HG02981 (cell line): ENCODE results near the gene PGPEP1.

ENCODE experiments used
- ATAC-seq: cut with Tn5 transposase; IDR thresholded peaks from one replicate; pipeline ENCODE4 v1.9.1; 2021; ENCODE audit warnings: mild to moderate bottlenecking, moderate library complexity; ENCODE audit not compliant: unreplicated experiment

Gene PGPEP1, protein sequence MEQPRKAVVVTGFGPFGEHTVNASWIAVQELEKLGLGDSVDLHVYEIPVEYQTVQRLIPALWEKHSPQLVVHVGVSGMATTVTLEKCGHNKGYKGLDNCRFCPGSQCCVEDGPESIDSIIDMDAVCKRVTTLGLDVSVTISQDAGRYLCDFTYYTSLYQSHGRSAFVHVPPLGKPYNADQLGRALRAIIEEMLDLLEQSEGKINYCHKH

DNA sequence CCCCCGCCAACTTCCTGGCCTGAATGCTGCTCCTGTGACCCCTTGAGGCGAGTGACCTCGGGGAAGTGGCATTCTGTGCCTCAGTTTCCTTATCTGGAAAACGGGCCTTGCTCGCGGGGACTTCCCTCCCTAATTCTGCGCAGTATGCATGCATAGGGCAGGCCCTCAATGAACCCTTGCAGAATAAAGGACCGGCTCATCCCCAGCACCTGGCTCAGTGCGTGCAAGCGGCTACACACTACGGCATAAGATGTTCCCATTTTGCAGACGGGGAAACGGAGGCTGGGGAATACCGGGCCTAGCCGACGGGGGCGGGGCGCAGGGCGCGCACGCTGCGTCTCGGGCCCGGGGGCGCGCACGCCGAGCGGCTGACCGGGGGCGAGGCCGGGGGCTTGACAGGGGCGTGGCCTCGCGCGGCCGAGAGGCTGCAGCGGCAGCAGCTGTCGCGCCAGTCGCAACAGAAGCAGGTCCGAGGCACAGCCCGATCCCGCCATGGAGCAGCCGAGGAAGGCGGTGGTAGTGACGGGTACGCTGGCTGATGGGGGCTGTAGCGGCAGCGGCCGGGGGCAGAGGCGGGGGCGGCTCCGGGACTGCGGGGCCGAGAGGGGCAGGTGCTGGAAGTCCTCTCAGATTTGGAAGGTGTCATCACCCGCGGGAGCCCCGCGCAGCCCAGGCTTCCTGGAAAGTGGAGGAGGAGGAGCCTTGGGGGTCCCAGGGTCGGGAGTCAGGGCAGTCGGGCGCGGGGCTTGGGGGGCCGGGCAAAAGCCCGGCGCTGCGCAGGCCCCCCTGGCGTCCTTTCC lies at the start of gene PGPEP1:
Gene PGPEP1 (plus strand): TSS at position 409 of the 800 bp plus-strand sequence. CDS start 84 bp downstream, at position 493.
- ATAC-seq = no peak

DNA sequence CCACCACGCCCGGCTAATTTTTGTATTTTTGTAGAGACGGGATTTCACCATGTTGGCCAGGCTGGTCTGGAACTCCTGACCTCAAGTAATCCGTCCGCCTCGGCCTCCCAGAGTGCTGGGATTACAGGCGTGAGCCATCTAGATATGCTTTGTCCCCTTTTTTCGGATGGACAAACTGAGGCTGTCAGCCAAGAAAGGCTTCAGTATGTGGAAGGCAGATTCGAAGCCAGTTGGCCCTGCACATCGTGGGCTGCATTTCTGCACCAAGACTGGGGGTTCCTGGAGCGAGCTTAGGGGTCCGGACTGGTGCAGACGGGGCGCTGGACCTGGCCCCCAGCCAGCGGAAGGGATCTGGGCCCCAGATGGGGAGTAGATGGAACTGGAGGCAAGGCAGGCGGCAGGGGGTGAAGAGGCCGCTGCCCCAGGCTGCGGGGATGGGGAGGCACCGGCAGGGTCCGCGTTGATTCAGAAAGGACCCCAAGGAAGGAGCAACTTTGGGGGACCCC lies 49.3 kb upstream of the PGPEP1 start:
- ATAC-seq = no peak

DNA sequence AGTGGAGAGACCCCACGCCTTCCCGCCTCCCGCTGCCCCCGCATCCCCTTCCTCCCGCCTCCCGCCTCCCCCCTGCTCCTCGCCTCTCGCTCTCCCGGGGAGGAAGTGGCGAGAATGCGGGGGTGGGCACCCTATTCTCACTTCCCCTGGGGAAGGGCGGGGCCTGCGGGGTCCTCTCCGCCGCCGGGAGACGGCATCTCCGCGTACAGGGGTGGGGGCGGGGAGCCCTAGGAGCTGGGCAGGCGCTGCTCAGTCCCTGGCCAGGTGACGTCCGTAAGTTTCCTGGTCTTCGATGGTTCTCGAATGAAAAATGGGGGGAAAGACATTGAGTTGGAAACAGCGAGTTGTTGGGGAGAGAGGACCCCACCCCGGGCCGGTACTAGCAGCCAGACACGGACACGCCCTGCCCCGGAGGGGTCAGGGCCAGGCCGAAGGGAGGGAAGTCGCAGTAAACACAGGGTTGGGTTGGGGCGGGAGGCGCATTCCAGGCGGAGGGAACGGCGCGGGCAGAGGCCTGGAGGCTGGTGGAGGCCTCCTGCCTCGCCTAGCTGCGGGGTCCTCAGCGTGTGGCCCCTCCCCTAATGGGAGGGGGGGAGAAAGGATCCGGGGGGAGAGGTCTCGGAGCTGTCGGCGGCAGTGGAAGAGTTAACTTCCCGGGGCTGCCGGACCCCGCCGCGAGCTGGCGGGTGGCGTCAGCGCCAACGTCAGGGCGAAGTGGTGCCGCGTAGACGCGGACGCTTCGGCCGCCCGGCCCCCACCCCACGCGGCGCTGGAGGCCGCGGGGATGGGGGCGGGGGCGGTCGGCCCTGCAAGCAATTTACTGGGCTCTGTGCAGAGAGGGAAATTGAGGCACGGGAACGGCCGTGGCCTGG lies 48.6 kb upstream of the PGPEP1 start:
- ATAC-seq = no peak

DNA sequence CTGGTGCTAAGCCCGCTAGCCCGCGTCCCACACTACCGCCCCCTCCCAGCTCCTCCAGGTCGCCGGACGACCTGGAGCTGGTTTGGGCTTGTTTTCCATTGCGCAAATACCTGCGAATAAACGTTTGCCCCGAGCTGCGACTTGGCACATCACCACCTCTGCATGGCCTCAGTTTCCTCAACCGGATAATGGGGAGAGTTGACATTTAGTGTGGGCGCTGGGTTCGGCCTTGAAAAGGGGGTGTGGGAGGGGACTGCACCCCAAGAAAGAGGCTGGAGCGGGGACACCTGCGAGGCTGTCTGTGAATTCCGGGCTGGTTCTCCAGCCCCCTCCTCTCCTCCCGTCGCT lies 48.0 kb upstream of the PGPEP1 start:
- no peak for ATAC-seq

DNA sequence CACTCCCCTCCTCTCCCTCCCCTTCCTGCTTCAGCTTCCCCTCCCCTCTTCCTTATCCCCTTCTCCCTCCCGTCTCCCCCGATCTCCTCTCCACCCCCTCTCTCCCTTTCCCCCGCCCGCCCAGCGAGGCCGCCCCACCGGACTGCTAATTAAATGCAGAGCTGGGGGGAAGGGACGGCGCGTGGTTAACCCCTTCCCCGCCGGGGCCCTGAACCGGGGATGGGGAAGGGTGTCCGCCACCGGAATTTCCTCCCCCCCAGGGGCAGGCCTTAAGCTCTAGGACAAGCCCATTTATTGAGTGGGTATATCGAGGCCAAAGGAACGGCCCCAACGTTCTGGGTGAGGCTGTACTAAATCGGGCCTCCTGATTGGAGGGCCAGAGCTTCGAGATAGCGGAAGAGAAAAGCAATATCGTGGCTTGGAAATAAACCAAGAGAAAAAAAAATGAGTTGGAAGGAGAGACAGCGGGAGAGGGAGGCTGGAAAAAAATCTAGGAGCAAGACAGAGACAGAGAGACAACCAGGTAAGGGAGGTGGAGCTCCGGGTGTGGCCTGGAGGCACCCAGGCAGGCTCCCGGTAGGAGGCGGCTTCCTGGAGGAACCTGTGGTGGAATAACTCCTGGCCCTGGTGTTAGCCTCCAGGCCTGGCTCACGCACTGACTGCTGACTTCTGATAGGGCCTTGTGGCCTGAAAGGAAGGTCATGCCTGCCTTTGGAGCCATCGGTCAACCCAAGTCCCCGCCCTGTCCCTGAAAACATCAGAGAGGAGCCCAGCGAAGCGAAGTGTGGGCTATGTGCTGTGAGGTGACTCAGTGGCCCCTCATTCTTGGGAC lies 47.4 kb upstream of the PGPEP1 start:
- ATAC-seq = no peak

DNA sequence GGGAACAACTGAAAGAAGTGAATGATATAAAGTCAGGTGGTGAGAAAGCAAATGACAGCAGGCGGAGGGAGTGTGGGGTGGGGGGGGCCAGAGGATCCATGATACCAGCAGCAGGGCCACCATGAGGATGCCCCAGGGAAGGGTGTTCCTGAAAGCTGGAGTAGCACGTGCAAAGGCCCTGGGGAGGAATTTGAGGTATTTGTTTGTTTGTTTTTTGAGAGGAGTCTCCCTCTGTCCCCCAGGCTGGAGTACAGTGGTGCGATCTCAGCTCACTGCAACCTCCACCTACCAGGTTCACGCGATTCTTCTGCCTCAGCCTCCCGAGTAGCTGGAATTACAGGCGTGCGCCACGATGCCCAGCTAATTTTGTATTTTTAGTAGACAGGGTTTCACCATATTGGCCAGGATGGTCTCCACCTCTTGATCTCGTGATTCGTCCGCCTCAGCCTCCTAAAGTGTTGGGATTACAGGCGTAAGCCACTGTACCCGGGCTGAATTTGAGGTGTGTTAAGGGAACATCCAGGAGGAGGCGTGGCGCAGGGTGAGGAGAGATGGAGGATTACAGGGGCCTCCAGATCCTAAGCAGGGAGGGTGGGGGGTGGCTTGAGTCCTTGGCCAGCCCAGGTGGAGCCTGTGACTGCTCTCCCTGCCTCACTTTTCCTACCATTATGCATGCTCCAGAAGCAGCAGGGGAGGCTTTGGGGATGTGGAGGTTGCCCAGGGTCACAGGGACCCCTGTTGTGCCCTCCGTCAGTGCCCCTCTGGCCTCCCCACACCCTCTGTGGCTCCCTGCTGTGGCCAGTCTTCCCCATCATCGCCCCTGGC lies 46.5 kb upstream of the PGPEP1 start:
- no peak for ATAC-seq

DNA sequence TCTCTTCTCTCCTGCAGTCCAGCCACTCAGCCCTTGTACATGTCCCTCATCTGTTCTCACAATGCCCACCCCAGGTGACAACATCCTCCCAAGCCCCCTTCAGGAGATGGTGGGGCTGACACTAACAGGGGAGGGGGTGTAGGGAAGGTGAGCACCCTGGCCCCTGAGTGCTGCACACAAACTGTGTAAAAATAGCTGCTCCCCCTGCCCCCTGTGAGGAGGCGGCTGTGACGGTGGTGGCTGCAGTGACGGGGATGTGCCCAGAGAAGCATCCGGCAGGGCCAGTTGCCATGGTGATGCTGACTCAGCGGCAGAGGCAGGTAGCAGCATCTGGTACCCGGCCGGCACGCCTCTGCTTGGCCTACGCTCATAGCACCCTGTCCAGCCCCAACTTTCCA lies 45.9 kb upstream of the PGPEP1 start:
- ATAC-seq = no peak

DNA sequence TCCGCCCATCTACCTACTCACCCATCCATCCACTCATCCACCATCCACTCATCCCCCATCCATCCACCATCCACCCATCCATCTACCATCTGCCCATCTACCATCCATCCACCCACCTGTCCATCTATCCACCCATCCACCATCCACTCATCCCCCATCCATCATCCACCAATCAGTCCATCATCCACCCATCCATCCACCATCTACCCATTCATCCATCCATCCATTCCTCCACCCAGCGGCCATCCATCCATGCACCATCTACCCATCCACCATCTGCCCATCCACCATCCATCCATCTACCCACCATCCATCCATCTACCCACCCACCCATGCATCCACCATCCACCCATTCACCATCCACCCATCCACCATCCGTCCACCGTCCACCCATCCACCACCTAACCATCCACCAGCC lies 45.4 kb upstream of the PGPEP1 start:
- no peak for ATAC-seq

DNA sequence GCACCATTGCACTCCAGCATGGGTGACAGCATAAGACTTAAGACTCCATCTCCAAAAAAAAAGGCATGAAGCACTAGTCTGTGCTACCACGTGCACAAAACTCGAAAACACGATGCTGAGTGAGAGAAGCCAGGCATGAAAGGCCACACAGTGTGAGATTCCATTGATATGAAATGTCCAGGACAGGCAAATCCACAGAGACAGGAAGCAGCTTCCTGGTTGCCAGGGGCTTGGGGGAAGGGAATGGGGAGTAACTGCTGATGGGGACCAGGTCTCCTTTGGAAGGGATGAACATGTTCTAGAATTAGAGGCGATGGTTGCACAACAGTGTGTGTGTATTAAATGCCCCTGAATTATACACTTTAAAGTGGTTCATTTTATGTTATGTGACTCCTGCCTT lies 43.1 kb upstream of the PGPEP1 start:
- ATAC-seq = no peak

DNA sequence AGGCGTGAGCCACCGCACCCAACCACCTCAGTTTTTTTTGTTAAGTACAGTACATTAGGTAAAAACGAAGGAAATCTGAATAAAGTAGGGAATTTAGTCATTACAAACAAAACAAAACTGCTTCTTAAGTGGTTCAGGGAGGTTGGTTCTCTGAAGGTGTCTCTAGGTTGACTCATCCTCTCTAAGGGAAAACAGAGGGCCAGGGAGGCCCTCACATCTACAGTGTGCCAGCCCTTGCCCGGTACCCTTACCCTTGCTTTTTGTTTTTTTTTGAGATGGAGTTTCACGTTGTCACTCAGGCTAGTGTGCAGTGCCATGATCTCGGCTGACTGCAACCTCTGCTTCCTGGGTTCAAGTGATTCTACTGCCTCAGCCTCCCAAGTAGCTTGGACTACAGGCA lies 41.8 kb upstream of the PGPEP1 start:
- no peak for ATAC-seq

DNA sequence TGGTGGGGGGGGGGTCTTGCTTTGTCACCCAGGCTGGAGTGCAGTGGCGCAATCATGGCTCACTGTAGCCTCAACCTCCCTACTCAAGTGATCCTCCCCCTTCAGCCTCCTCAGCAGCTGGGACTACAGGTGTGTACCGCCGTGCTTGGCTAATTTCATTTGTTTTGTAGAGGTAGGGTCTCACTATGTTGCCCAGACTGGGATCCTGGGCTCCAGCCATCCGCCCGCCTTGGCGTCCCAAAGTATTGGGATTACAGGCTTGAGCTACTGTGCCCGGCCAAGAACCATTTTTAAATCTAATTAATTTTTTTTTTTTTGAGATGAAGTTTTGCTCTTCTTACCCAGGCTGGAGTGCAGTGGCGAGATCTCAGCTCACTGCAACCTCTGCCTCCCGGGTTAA lies 40.7 kb upstream of the PGPEP1 start:
- ATAC-seq = no peak

DNA sequence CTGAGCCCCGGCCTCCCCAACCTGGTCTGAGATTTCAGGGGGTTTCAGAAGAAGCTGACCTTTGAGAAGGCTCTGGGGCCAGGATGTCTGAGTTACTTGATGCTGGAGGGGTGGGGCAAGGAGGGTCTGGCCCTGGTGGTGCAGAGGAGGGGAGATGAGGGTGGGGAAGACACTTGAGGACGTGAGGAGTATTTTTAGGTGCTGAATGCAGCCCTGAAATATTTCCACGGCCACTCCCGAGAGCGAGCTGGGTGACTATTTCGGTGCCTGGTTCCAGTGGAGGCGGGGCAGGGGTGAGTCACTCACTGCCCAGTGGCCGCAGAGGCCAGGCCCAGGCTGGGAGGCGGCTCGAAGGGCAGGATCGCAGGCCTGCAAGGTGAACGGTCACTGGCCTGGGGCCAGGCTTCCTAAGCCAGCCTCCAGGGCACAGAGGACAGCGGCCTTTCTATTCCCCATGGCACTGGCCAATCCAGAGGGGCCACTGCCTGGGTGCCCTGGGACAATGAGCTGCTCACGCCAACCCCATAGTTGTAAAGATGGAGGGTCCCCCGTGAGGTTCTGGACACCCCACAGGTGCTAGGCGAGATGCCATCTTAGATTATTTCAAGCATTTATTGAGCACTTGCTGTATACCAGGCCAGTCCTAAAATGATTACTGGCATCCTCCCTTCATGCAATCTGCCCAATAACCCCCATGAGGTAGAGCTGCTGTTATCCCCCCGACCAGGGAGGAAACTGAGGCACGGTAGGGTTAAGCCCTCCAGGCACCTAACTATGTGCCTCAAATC lies 39.3 kb upstream of the PGPEP1 start:
- no peak for ATAC-seq

DNA sequence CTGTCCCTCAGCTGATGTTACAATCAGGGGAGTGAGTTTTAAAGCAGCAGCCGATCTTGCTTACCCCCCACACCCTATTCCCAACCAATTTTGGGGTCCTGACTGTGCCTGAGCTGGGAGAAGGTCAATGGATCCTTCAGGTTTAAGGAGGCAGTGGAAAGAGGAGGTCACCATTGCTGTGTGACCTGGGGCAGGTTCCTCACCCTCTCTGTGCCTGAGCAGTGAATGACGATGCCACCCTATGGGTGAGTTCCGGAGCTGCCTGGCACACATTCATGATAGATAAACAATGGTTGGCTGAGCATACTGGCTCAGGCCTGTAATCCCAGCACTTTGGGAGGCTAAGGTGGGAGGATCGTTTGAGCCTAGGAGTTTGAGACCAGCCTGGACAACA lies 38.7 kb upstream of the PGPEP1 start:
- ATAC-seq = no peak

DNA sequence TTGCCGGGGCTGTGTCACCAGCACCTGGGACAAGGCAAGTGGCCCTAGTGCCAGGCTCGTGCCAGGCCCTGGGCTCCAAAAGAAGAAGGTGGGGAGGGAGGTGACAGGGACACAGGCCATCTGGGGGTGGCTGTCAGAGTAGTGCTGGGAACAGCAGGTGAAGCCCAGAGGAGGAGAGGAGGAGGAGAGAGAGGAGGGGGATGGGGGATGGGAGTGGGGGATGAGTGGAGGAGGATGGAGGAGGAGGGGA lies 36.3 kb upstream of the PGPEP1 start:
- no peak for ATAC-seq

DNA sequence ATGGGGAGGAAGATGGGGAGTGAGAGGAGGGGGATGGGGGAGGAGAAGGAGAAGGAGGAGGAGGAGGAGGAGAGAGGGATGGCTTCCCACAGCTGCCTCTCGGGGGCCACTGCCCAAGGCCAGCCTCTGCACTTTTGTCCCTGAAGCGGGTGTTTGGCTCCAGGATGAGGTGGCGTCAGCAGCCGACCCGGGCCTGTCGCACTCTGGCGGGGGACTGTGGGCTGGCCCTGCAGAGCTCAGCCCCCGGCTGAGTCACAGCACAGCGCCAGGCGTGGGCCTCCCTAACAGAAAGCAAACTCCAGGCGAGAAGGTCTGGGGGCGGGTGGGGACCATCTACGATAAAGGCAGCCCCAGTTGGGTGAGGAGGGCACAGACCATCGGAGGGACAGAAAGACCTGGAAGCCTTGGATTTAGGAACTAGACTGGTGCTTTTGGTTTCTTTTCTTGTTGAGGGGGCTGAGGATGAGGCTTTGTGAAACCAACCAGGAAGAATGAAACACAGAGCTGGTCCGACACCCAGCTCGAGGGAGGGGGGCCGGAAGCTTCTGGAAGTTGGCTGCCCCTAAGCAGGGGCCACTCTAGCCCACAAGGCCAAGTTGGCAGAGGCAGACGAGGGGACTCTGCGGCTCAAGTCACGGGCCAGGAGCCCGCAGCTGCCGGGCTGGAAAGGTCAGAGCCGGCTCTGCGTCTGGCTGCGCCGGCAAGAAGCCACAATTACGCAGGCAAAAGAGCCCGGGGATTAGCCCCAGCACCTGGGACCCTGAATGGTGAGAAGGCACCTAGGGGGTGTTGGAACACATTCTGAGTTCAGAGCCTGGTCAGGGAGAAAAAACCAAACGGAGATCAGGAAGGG lies 35.7 kb upstream of the PGPEP1 start:
- ATAC-seq = no peak

DNA sequence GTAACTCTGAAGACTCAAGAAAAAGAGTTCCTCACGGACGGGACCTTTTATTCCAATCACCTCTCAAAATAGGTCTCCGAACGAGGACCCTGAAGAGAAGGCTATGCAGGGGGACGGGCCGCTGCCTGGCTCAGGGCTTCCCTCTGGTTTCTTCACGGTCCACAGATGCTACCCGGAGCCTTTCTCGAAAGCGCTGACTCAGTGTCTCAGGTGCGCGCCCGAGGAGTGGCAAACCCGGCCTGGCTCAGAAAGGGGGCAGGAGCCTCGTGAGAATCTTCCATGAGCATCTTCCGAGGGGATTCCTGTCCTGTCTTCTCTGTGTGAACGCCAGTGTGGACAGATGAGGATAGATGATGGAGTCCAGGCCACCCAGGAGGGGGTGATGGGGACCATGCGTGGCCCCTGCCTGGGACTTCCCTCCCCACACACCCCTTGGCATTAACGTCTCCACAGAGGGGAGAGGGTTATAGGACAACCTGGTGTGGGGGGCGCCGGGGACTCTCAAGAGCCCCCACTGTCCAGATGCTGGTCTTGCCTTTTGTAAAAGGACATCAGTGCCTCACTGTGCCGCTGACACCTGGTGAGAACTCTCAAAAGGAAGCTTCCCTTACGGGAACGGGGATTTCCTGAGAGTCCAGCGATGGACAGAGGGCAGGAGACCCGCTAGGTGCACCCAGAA lies 34.0 kb upstream of the PGPEP1 start:
- no peak for ATAC-seq

DNA sequence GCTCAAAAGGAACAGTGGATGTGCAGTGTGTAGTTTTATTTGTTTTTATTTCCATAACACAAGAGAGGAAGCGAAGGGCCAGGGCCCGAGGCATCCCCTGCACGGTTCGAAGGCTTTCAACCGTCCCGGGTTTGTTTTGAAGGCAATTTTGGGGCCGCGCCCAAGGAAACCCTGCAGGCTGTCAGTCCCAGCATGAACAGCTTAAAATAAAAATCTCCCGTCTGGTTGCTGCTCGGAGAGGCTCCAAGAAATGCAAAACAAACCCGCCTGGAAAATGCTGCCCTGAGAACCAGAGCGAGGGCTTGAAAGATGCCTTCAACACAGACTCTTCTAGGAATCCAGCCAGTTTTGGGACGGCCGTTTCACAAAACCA lies 33.5 kb upstream of the PGPEP1 start:
- ATAC-seq = no peak

DNA sequence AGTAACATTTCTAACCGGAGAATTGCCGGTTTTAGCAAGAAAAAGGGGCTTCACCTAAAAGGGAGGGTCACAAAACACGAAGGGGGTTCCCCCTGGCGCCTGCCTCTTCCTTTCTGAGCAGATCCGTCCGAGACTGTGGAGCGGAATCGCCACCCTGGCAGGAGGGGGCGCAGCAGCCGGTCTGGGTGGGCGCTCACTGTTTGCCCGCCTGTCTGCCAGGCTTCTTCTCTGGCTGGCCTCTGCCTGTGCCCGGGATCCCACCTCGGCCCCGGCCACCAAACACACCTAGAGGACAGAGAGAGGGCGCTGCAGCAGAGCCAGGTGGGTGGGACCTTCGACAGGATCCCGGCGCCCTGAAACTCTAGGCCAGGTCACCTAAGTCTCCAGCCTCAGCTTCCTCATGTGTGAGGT lies 33.1 kb upstream of the PGPEP1 start:
- no peak for ATAC-seq
